Esophagus squamous epithelium (tissue), 4 donors: Measurements from ENCODE around the gene ARID3B. TPM values are rescaled to one million over a fixed set of nuclear protein-coding genes. Genes with fewer than 3 reads are reported as not detected.

Experiments used
- total RNA-seq, 4 donors: library from RNA; depleted of rRNA; stranded (reverse); fragments of >200 nt; gene quantifications; one replicate each; pipeline ENCODE4 v1.1.0, GENCODE V29; 2016

ARID3B gene
- total RNA-seq, 4 donors from 2014 or later, result 4.5 to 11.6 (median 6.4) TPM

Other genes starting within 250 kb of the ARID3B start
- gene CYP11A1, start 173.6 kb upstream of the ARID3B start, total RNA-seq, result 10 to 100 TPM in 2 of 4 donors, 1 to 10 TPM in 2; 1.3 to 17.0 (median 9.5) TPM
- 1 to 10 TPM; 1.2 to 7.5 (median 2.9) TPM for gene SEMA7A, start 107.3 kb upstream of the ARID3B start, total RNA-seq
- gene UBL7, start 80.1 kb upstream of the ARID3B start, total RNA-seq, result 10 to 100 TPM; 31.2 to 44.0 (median 35.2) TPM
- gene CLK3, start 74.6 kb downstream of the ARID3B start, total RNA-seq, result 100 to 1,000 TPM in 1 of 4 donors, 10 to 100 TPM in 3; 46.8 to 105 (median 58.0) TPM
- 10 to 100 TPM in 3 of 4 donors, 1 to 10 TPM in 1; 10.0 to 17.4 (median 13.2) TPM for gene EDC3, start 154.8 kb downstream of the ARID3B start, total RNA-seq
- 1 to 10 TPM in 1 of 4 donors, under 1 TPM in 1, not detected in 2; 0.18 to 1.1 TPM for gene CYP1A1, start 184.3 kb downstream of the ARID3B start, total RNA-seq
- not detected for gene CYP1A2, start 207.6 kb downstream of the ARID3B start, total RNA-seq
- 100 to 1,000 TPM in 1 of 4 donors, 10 to 100 TPM in 3; 30.6 to 130 (median 45.2) TPM for gene CSK, start 240.9 kb downstream of the ARID3B start, total RNA-seq